ENCODE results near the gene CCDC68.

Gene CCDC68

GRCh38 chr18:54999016-54999415 lies 39.8 kb upstream of the CCDC68 start:
- DNase-seq (ENCODE audit: low read depth) = no peak
- no peak for TF ChIP-seq CTCF (IDR thresholded peaks at IDR 0.05; ENCODE audit: control insufficient read depth, extremely low read depth, insufficient read depth)
- H3K4me3 ChIP-seq (ENCODE audit: low read depth, low read length) = no peak overlapping the region

- TF ChIP-seq CTCF (IDR thresholded peaks at IDR 0.05; ENCODE audit: control insufficient read depth, extremely low read depth, insufficient read depth) = no peak
- peak; percentile 18 for DNase-seq (ENCODE audit: low read depth)
- H3K4me3 ChIP-seq (ENCODE audit: low read depth, low read length) = no peak overlapping the region
These were observed 36.3 kb upstream of the CCDC68 start for GRCh38 chr18:54995421-54996143.

- no peak for TF ChIP-seq CTCF (IDR thresholded peaks at IDR 0.05; ENCODE audit: control insufficient read depth, extremely low read depth, insufficient read depth)
- DNase-seq (ENCODE audit: low read depth) = no peak
- H3K4me3 ChIP-seq (ENCODE audit: low read depth, low read length) = no peak overlapping the region
These were observed 32.7 kb upstream of the CCDC68 start for GRCh38 chr18:54991981-54992380.

- TF ChIP-seq CTCF (IDR thresholded peaks at IDR 0.05; ENCODE audit: control insufficient read depth, extremely low read depth, insufficient read depth) = no peak
- no peak overlapping the region for H3K4me3 ChIP-seq (ENCODE audit: low read depth, low read length)
- DNase-seq (ENCODE audit: low read depth) = no peak
These were observed 25.6 kb upstream of the CCDC68 start for GRCh38 chr18:54984908-54985307.

- TF ChIP-seq CTCF (IDR thresholded peaks at IDR 0.05; ENCODE audit: control insufficient read depth, extremely low read depth, insufficient read depth) = no peak
- DNase-seq (ENCODE audit: low read depth) = no peak
These were observed 24.5 kb upstream of the CCDC68 start for GRCh38 chr18:54983791-54984190.

GRCh38 chr18:54983041-54983686 lies 23.9 kb upstream of the CCDC68 start:
- TF ChIP-seq CTCF (IDR thresholded peaks at IDR 0.05; ENCODE audit: control insufficient read depth, extremely low read depth, insufficient read depth) = peak; percentile 71
- H3K4me3 ChIP-seq (ENCODE audit: low read depth, low read length) = no peak overlapping the region
- peak; percentile 25 for DNase-seq (ENCODE audit: low read depth)

More at GRCh38 chr18:54983791-54984190, 24.5 kb upstream of the CCDC68 start:
- no peak overlapping the region for H3K4me3 ChIP-seq (ENCODE audit: low read depth, low read length)

All from LNCaP clone FGC (cell line).